Ecto neural progenitor cell (in vitro differentiated cells): ENCODE measurements around the gene CALML4.

Source experiments
- DNase-seq: peaks from one replicate; pipeline ENCODE4 v3.0.0-alpha.2; 2018; ENCODE audit warnings: low spot score

The CALML4 gene

DNA sequence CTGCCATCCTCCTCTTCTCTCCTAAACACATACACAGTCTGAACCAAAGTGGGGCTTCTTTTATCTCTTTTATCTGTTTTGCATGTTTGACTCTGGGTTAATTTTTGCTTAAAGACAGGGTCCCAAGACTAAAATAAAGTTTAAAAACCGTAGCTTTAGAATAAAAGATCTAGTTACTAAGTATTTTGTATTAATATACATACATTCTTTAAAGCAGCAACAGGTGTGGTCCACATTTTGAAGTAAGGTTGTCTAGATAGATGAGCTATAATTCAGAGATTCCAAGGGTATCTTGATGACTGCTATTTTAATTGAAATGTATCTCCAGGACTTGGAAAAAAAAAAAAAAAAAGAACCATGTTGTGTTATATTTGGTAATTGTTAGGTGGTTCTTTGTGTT, 61.3 kb downstream of the CALML4 start:
- no peak for DNase-seq

DNA sequence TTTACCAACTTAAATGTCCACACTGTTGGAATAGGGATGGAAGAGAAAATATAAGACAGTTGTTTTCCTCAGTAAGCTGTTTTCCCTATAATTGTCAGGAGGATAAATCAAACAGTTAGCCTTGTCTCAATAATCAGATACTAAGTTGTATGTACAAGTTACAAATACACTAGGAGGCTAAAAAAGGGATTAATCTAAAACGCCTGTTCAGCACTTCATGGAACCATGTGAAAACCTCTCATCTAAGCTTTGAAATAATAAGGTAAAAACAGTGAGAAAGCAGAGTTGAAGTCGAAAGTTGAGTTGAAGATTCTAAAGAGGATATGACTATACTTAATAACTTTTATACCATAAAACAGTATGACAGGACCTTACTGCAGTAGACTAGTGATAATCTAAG, 62.0 kb downstream of the CALML4 start:
- no peak for DNase-seq
